Measurements from ENCODE around the gene SAMD4A.
"Not testable (repeated sequence)": the region's sequence is repeated elsewhere in the genome, so short reads cannot be mapped to it uniquely, and the experiment has no call there.

Gene SAMD4A

DNA sequence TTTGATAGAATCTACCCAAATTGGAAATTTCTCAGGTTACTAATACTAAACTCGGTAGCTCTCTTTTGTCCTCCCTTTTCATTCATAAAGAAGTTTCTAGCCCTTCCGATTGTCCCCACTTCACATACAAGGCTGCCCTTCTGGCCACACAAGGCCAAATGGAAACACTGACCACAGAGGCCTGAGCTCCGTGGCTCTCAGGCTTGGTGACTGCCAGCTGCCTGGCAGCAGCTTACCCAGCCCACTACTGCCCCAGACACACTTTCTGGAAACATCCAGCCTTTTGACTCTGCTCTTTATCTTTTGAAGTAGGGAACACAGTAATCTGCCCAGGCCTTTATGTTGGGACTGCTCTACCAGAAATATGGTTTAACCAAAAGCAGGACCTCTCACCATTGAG lies 168.5 kb downstream of the SAMD4A start:
- DNase-seq, result peak in 5 of 14 donors; percentile 17 to 36 (median 23)

DNA sequence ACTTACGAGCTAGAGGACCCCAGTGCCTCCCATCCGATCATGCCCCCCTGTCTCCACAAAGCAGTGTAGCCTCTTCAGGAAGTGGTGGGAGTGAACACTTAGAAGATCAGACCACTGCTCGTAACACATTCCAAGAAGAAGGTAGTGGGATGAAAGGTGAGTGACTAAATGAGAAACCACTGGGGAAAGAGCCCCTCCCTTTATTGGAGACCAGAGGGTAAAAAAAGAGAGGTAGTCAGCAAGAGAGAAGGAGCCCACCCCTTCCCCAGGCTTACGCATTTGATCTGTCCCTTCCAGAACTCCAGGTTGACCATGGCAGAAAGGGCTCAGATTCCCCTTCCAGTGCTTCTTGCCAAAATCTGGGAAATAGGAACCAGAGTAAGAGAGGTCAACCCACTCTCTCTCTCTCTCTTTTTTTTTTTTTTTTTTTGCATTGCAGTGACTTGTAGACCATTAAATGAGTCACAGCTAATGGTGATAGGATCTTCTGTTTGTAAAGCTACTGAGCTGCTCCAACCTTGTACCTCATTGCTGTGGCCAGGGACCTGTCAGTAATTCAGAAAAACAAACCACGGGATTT lies 170.3 kb downstream of the SAMD4A start:
- no peak for DNase-seq

DNA sequence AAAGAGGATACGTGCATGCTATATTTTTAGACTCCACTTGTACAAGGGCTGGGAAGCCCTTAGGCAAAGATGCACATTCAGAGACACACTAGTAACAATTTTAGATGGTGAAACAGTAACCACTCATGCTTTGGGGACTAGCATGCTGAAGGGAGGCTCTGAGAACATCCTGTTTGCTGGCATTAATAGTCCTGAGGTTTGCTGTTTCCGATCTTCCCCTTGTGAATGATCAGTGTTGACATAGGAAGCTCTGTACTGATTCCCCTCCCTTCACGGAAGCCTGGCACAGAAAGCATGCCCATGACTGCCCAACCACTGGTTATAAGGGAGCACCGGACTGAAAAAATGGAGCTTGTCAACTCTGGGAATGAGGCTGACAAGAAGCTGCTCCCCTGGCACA lies 171.1 kb downstream of the SAMD4A start:
- peak in 6 of 14 donors; percentile 11 to 28 (median 16) for DNase-seq

DNA sequence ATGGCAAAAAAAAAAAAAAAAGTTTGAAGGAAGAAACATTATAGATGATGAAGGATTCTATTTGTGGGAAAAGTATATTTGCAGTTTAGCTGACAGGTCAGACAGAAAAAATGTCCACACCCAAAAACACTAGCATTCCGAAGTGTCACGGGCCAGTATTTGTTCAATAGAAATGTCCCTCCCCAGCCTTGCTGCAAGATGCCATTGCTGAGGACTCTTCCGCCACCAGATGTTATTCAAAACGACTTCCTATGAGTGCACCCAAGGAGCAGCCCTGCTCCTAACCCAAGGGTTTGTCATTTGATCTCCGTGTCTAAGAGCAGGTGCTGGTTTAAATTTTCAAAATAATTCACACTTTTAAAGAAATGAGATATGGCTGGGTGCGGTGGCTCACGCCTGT lies 172.6 kb downstream of the SAMD4A start:
- DNase-seq, result no peak

DNA sequence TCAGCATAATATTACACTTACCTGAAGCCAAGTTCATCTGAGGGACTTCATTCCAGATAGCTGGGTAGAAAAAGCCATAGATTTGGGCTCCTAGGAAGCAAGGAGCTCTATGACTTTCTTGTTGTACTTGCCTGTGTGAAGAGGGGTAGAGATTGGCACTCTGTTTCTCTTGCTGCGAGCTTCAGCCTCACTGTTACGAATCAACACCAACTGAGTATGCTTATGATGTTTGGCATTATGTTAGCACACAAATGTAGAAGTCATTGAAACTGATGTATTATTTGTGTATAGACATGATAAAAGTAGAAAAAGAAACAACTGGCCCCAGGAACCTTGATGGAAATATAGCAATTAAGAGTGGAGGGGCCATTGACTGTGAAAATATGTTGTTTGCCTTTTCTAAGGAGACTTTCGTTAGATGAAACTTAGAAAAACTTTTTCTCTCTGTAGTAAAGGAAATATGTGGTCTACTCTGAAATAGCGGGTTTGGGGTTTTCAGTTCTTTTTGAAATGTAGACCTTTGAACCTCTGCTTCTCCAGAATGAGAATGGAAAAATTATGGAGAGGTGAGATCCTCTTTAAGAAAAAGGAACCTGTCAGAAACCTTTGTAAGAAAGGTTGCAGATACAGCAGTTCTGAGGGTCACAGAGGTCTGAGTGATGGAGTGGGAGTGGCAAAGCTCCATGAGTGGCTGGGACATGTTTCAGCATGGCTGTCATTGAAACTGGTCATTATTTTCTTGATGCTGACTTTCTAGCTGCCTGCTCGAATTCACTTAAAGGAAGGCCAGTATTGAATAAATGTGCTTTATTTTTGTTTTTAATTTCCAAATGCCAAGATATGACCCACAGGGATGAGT lies 175.8 kb downstream of the SAMD4A start:
- DNase-seq, result no peak

DNA sequence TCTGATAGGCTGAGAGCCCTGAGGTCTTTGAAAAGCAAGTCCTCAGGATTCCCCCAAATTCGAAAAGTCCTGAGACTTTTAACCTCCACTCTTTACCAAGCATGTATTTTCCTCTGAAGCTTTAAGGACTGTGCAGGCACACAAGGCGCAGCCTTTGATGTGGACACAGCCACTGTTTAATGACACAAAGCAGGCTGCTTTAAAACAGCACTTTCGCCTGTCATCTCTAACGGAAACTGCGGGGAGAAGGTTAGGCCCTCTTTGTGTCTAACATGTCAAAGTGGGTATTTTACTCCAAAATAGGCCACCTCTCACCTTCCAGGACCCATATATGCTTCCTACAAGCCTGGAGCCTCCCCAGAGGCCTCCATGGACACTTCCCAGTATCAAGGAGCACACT lies 176.5 kb downstream of the SAMD4A start:
- DNase-seq, result no peak

DNA sequence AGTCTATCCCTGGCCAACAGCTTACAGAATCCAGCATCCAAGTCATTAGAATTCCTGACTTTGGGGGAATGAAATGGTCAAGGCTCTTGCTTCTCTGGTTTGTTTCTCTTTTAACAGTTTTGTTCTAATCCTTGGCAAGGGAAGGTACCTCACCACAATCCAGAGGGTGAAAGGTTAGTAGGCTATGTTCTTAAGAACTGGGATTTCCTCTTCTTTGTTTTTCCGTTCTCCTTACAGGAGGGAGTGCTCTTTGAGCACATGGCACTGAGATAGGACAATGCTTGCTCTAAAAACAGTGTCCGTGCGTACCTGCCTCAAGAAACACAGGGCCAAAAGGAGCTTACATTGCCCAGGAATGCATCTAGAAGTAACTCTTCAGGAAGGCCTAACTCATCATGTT lies 179.1 kb downstream of the SAMD4A start:
- DNase-seq, result no peak

DNA sequence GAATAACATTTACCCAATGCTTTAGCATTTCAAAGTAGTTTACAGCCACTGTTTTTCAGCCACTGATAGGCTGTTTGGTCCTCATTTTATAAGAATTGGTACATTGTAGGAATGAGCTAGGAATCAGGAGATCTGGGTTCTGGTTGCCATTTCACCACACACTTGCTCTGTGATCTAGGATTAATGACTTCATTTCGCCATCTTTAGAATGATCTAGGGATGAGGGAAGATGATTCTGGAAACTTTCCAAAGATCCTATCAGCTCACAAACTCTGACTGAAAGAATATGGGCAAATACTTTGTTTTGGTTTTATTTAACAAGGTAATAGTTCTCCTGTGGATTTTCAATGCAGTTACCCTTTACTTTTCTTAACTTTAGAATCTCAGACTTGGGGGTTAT lies 180.7 kb downstream of the SAMD4A start:
- no peak for DNase-seq

DNA sequence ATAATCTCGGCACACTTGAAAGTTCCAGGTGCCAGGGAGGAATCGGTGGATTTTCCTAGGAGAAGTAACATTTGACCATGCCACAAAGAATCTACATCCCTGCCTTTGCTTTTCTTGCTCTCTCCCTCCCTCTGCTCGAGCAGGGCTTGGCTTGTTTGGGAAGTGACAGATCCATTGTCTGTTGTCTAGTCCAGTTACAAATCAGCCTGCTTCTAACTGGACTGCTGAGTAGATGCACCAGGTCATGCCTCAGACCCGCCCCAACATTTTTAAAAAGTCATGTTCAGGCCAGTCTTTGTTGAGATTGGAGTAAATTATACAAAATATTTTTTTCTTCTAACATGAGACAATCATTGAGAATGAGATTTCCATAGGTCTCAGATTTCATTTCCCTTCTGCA lies 182.3 kb downstream of the SAMD4A start:
- DNase-seq, result no peak

DNA sequence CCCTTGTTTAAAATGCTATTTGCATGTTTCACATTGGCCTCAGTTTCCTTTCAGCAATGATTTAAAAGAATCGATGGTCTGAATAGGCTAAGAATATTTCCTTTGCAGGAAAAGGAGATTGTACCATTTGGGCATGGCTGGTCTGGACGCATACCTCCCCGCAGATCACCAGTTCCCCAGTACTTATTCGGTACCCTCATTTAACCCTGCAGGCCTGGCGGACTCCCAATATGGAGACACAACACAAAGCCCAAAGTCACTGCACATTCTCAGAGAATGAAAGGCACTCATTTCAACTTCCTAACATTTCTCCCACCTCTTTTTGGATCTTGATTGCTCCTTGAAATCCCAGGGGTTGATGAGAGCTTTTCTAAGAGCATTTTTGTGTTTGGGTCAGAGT lies 182.8 kb downstream of the SAMD4A start:
- DNase-seq, result peak in 1 of 14 donors; percentile 13

DNA sequence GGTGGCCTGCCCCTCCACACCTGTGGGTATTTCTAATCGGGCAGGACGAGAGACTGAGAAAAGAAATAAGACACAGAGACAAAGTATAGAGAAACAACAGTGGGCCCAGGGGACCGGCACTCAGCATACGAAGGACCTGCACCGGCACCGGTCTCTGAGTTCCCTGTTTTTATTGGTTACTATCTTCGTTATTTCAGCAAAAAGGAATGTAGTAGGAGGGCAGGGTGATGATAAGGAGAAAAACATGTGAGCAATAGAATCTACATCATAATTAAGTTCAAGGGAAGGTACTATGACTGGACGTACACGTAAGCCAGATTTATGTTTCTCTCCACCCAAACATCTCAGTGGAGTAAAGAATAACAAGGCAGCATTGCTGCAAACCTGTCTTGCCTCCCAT lies 185.7 kb downstream of the SAMD4A start:
- DNase-seq, result not testable (repeated sequence)

DNA sequence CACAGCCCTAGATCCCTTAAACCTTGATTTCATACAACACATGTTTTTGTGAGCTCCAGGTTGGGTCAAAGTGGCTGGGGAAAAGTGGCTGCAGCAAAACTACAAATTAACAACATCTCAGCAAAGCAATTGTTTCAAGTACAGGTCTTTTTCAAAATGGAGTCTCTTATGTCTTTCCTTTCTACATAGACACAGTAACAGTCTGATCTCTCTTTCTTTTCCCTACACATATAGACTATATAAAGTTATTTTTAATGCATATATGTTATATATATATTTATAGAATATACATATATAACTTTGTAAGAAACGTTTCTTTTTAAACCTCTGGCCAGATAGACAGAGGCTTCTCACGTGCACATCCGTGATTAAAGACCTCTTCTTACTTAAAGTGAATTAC lies 186.5 kb downstream of the SAMD4A start:
- not testable (repeated sequence) for DNase-seq

DNA sequence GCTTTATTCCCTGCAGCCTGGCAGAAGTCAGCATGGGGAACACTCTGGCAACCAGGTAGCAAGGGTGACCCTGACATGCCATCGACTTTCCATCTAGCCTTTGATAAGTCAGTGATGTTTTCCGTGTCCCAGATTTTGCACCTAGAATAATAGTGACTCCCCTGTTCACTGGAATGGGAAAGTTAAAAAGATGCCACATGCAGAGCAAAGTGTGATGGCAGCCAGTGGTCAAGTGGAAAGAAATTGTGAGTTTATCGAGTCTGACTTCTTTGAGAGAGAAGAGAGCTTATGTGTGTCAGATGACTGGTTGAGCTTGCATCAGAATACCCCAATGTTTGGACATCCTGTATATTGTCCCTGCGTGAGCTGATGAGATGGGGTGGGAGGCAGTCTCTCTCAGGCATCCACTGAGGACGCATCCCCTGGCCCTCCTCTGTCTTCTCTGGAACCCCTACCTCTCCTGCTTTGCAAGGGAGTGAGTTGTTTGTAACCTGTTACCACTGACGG lies 187.2 kb downstream of the SAMD4A start:
- no peak for DNase-seq

DNA sequence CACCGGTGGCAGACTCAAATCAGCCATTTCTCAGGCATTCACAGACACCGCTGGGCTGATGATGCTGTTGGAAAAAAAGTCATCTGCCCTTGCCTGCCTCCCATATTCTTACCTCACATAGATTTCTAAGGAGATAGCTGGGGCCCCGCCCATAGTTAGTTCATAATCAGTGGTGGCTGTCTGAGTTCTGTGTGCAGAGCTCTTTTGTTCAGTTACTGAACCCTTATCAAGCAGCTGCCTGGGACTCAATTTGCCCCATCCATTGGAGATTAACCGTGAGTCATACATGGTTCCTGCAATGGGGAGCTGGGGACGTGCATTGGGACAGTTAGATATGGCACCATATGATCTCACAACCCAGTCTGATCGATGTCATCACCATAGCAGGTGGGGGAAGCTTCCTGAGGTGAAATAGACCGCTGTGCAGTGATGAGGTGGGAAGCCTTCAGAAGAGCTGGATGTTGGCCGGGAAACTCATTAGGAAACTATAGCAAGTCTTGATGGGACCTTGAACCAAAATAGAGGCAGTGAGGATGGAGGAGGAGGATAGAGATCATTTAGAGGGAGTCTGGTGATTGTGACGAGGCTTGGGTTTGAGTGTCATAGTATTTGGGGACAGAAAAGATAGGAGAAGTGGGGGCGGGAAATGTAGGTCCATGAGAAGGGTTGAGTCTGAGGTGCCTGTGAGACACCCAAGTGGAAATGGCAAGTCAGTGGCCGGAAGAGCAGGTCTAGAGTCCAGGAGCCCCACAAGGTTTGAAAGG lies 187.9 kb downstream of the SAMD4A start:
- DNase-seq, result no peak

DNA sequence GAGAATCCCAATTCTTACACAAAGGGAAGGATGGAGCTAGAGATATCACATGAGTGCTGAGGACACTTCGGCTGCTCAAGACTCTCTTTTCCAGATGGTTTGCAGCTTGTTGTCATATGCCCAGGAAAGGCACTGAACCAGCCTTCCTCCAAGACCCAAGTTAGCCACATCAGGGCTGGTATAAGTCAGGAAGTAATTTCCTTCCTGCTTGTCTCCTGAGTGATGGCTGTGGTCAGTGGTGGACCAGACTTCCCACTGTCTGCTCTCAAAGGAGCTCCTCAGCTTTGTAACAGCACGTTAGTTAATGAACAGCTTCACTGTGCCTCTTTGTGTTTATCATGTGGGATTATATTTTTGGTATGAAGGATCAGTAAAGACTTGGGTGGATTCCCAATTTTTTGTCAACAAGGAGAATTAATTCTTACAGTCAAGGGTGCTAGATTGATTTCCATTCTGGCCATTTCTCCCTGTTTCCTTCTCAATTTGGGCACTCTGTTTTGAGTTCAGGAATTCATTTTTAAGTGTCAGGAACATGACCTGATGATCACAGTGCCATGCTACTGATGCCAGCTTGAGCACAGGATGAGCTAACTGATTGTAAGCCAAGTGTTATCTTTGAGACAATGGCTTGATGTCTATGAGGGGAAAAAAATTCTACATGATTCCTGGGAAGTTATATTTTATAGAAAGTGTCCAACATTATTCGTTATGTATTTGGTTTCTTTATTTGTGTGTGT lies 189.9 kb downstream of the SAMD4A start:
- DNase-seq, result no peak

DNA sequence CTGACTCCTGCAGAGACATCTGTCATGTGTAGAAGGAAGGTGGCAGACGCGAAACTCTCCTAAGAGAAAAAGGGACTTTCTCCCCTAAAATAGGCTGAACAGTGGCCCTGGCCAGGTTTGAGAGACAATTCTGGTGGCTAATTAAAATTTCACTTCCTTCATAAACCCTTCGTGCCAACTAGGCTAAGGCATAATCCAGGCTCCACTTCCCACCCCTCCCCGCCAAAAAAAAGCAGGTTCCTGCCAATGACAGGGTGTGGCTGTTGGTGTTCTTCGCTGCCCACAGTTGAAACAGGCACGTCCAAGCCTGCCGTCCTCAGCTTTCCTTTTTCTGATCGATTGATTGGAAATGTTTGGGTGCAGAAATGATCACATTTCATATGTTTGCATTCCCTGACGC lies 191.1 kb downstream of the SAMD4A start:
- DNase-seq, result peak in 1 of 14 donors; percentile 10

DNA sequence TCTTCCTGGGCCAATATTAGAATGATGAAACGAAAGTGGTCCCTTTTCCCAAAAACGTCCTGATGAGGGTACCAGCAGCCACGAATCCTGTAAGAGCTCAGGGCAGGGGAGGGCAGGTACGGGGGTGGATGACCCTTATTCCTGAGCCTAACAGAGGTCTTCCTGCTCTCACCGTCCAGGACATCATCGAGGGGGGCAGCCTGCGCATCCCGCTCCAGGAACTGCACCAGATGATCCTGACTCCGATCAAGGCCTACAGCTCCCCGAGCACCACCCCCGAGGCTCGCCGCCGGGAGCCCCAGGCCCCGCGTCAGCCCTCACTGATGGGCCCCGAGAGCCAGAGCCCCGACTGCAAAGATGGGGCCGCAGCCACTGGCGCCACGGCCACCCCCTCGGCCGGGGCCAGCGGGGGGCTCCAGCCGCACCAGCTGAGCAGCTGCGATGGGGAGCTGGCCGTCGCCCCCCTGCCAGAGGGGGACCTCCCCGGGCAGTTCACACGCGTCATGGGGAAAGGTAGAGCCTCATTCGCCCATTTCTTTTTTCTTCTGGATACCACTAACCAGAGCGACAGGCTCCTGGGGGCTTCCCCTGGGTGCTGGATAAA lies 193.2 kb downstream of the SAMD4A start:
- no peak for DNase-seq

DNA sequence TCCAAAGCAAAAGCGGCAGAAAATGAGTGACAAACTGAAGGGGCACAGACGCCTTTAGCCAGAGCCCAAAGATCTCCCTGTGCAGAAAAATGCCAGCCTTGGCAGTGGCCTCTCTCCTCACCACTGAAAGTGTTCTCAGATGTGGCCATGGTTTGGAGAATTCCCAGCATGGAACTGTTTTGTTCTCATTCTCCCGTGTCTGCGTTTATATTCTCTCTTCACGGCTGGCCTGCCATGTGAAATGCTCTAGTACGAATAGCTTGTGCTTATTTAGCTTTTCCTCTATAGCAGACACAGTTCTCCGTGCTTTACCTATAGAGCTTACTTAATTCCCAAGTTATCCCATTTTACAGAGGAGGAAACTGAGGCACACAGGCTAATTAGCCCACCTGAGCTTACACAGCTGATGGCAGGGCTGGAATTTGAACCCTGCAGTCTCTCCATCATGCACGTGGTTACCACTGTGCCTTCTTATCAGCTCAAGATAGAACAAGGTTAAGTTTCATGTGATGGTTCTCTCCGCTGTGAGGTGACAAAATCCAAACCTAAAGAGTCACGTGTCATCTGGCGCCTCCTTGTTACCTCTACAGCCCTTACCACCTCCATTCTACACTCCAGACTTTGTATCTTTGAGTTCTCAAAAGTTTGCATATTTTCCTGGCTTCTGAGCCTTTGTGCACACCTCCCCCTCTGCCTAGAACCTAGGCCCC lies 194.1 kb downstream of the SAMD4A start:
- no peak for DNase-seq

DNA sequence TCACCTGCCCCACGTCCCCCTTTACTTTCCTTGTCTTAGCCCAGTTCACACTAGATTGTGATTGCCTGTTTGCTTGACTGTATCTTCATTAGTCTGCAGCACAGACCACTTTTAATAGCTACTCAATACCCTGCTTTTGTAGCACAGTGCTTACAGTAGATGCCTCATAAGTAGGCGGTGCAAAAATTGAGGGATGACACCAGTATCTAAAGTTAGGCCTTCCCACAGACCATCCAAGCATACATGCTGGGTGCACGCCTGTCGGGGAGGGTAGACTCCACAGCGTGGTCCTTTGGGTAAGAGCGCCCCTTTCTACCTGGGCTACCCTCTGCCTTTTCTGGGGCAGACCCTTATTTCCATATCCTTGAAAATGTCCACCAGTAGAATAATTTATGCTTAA lies 194.9 kb downstream of the SAMD4A start:
- no peak for DNase-seq

DNA sequence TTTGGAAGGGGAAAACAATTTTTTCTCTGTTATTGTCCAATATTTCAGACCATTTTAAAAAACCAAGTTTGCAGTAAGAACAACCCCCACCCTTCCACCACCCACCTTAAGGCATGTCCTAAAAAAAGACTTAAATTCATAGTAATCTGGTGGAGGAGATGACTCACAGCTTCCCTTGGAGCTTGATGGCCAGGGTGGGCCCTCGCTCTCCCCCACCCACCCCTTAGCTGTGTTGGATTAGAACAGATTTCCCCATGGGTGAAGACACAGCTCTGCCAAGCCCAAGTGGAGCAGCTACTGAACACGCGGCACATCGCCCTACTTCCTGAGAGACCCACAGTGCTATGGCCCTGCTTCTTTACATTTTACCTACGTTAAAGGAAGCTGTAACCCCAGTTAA lies 195.4 kb downstream of the SAMD4A start:
- DNase-seq, result no peak

DNA sequence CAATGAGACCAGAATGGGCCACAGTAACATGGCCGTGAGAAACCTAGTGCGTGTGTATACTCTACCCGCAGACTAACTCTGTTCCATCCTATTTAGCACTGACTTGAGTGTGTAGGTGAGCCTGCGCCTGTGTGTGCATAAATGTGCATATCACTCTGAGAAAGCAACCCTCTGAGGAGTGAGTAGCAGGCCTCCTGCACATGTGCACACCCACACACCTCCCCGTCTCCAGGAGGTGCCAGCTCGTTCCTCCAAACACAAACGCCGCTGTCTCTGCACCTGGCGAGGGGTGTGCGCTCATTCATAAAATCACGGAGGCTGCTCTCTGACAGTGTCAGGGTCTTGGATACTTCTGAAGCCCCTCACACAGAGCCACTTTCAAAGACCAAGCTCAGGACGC lies 196.8 kb downstream of the SAMD4A start:
- no peak for DNase-seq

Data from C1 segment of cervical spinal cord (tissue), 14 donors.